ENCODE results near the gene POU2AF1. TPM values are rescaled to one million over a fixed set of nuclear protein-coding genes. Genes with fewer than 3 reads are reported as not detected.

The POU2AF1 gene
- total and polyA plus RNA-seq, 2 of the 8 experiments (the other 6 are each of a cell fraction or from before 2014, with no cell fraction given) = not detected

DNA sequence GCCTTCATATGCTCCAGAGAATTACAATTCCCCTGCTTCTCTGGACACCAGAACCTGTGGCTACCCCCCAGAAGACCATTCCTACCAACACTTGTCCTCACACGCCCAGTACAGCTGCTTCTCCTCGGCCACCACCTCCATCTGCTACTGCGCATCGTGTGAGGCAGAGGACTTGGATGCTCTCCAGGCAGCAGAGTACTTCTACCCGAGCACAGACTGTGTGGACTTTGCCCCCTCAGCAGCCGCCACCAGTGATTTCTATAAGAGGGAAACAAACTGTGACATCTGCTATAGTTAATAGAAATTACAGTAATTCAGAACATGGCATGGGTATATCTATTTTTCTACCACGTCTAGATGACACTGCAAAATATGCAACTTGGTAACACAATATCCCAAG, 70.9 kb downstream of the POU2AF1 start:
- Histone ChIP-seq H3K56ac (replicated peaks; ENCODE audit: insufficient read length, low read depth, low read length) (no peak overlapping the region), H3K4me2 (ENCODE audit: insufficient read depth in 1 of 2, low read depth in 2 of 2, low read length in 2 of 2) (no peak overlapping the region), H3K9ac (replicated peaks in 1 of 4; ENCODE audit: extremely low read depth in 1 of 4, low read depth in 3 of 4, low read length in 3 of 4) (no peak overlapping the region), H3K14ac (ENCODE audit: insufficient read length) (no peak overlapping the region), H2AK5ac (ENCODE audit: low read depth, low read length) (no peak overlapping the region), H2BK120ac (replicated peaks; ENCODE audit: low read depth, low read length) (no peak overlapping the region), H3K23ac (ENCODE audit: insufficient read length) (no peak overlapping the region), H3K4me1 (replicated peaks in 1 of 4; ENCODE audit: control insufficient read depth in 3 of 4, insufficient read depth in 4 of 4, low read length in 3 of 4) (no peaks in the 10 kb centered on the region), H2BK12ac (ENCODE audit: low read depth, low read length) (no peak overlapping the region), H4K20me1 (replicated peaks in 1 of 2; ENCODE audit: control insufficient read depth in 1 of 2, insufficient read depth in 2 of 2, low read length in 2 of 2) (no peaks in the 10 kb centered on the region), H2BK5ac (ENCODE audit: low read depth, low read length) (no peak overlapping the region), H4K8ac (ENCODE audit: extremely low read depth, insufficient read depth, low read length) (no peak overlapping the region), H3K79me1 (ENCODE audit: low read depth, low read length) (no peaks in the 10 kb centered on the region), H3K27me3 (replicated peaks in 1 of 4; ENCODE audit: control insufficient read depth in 3 of 4, extremely low read depth in 1 of 4, insufficient read depth in 3 of 4, low read length in 3 of 4) (no peaks in the 10 kb centered on the region), H3K79me2 (ENCODE audit: control insufficient read depth in 1 of 2, insufficient read depth in 2 of 2, low read length in 2 of 2) (no peaks in the 10 kb centered on the region), H2BK15ac (ENCODE audit: low read length) (no peak overlapping the region), H3K9me3 (ENCODE audit: insufficient read depth in 2 of 2, low read depth in 1 of 2, low read length in 1 of 2) (no peaks in the 10 kb centered on the region), H4K91ac (replicated peaks; ENCODE audit: insufficient read length, low read length) (no peak overlapping the region), H2BK20ac (ENCODE audit: low read length) (no peak overlapping the region), H2AFZ (ENCODE audit: low read length) (no peak overlapping the region), H3K18ac (ENCODE audit: extremely low read depth, low read length) (no peak overlapping the region), H3K27ac (ENCODE audit: low read depth, low read length) (no peak overlapping the region; the same call in 1 of the 2 replicates), H3K4ac (replicated peaks; ENCODE audit: insufficient read length, low read depth, low read length) (no peak overlapping the region), H3K4me3 (ENCODE audit: extremely low read depth in 1 of 4, insufficient read depth in 2 of 4, low read depth in 3 of 4, low read length in 4 of 4) (no peak overlapping the region), H3K23me2 (ENCODE audit: low read depth, low read length) (peaks cover 4% of the 10 kb centered on the region; the same call in 1 of the 2 replicates), H4K5ac (ENCODE audit: insufficient read length, low read depth, low read length) (no peak overlapping the region), H3K36me3 (ENCODE audit: control insufficient read depth in 2 of 4, insufficient read depth in 4 of 4, low read length in 3 of 4) (no peaks in the 10 kb centered on the region)
- POLR2A ChIA-PET (ENCODE audit: partially characterized antibody) = no interaction called here
- FAIRE-seq (no peak), DNase-seq (ENCODE audit: low read depth in 1 of 2, low spot score in 2 of 2) (no peak)
- CTCF ChIA-PET (ENCODE audit: partially characterized antibody) = interaction anchor here (1.0 to 1.3 kb wide), 4 partner anchors 26 to 138 kb away, joined by 3 to 6 read pairs (median 4); no protein-coding TSS in a partner anchor
- 94% methylated on average over 7 of the region's 7 CpGs; no CpG with 5 or more reads in 1 of the 2 experiments for WGBS, 2 experiments (ENCODE audit: extremely low coverage in 1 of 2, insufficient coverage in 1 of 2, insufficient read length in 1 of 2, insufficient replicate concordance in 2 of 2, low coverage in 1 of 2, low lambda C conversion rate in 2 of 2, missing lambda C conversion rate in 1 of 2)
- TF ChIP-seq CTBP2 (IDR thresholded peaks at IDR 0.05; ENCODE audit: borderline replicate concordance, insufficient read depth, insufficient read length, low read length) (no peak), SAP30 (IDR thresholded peaks at IDR 0.05; ENCODE audit: insufficient read depth, insufficient replicate concordance, low read length) (no peak), POU5F1 (IDR thresholded peaks at IDR 0.05; ENCODE audit: low read depth, low read length) (no peak), RXRA (IDR thresholded peaks at IDR 0.05; ENCODE audit: insufficient read depth, low read depth, low read length) (no peak), JUN (IDR thresholded peaks at IDR 0.05; ENCODE audit: low read depth, low read length) (no peak), SP4 (IDR thresholded peaks at IDR 0.05; ENCODE audit: low read length) (no peak), ZNF274 (IDR thresholded peaks at IDR 0.05; ENCODE audit: borderline replicate concordance, extremely low read depth, low read length) (no peak), TCF12 (IDR thresholded peaks at IDR 0.05; ENCODE audit: low read depth, low read length) (no peak)

All from H1 (cell line).